ENCODE measurements around the gene MSRB3.
"Not testable (repeated sequence)": the region's sequence is repeated elsewhere in the genome, so short reads cannot be mapped to it uniquely, and the experiment has no call there.

Gene MSRB3

DNA sequence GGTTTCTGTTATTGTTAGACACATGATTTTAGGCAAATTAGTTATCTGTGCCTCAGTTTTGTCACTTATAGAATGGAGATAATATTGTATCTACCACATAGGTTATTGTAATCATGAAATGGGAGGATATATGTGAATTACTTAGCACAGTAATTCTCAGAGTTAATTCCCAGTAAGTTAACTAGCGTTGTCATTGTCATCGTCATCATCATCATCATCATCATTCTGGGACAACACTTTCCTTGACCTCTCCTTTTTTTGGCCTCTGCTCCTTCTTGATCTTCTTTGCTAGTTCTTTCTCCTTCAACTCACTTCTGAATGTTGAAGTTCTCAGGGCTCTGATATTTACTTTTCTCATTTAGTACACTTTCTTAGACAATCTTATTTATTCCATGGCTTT lies 13.8 kb downstream of the MSRB3 start:
- no peak for DNase-seq

DNA sequence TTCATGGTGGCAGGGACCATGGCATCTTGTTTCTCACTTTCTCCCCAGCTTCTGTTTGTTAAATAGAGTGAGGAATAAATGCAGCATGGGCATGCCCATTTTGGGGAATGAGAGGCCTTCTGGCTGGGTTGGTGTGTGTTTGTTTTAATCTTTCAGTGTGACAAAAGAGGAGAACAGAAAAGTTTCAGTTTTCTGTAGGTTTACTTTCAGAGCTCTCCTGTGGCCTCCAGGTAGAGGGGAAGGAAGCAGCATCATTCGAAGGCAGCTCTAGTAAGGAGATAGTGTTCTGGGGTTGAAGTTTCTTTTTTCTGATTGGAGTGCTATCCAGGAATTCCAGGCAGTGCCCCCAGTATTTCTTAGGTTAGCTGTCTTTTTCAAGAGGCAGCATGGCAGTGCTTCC lies 15.3 kb downstream of the MSRB3 start:
- DNase-seq, result no peak

DNA sequence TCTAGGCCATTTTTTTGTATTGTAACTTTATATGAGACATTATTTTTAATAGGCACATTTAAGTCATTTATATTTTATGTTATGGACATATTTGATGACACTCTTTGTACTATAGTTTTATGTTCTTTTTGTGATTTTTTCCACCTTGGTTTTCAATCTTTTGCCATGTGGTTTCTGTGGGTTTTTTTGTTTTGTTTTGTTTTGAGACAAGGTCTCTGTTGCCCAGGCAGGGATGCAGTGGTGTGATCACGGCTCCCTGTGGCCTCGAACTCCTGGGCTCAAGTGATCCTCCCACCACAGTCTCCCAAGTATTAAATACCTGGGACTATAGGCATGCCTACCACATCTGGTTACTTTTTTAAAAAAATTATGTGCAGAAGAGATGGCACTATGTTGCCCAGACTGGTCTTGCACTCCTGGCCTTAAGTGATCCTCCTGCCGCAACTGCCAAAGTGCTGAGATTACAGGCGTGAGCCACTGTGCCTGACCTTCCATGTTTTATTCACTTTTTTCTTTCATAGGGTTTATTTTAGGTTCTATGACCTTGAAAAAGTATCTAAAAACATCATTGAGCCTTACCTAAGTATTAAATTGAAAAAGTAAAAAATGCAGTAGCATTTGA lies 16.3 kb downstream of the MSRB3 start:
- no peak for DNase-seq

DNA sequence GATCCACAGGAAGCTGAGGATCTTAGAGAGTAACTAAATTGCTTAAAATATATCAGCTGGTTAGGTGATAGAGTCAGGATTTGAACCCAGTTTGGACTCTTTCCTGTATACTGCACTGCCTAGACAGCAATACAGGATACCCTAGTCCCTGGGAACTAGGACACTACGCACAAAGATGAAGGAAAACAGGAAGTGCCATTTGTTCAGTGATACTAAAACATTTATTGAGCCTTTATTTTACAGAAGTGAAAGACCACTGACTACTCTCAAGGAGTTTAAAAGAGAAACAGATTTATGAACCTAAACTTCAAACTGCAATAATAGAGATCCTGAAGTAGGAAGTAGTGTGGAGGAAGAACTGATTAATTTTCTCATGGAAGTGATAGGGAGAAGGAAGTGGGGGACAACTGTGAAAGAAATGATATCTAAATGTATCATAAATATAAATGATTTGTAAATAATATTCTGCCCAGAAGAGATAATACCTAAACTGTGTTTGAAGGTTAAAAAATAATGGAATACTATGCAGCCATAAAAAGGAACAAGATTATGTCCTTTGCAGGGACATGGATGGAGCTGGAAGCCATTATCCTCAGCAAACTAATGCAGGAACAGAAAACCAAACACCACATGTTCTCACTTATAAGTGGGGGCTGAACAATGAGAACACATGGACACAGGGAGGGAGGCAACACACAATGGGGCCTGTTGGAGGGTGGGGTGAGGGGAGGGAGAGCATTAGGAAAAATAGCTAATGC lies 18.2 kb downstream of the MSRB3 start:
- DNase-seq, result no peak

DNA sequence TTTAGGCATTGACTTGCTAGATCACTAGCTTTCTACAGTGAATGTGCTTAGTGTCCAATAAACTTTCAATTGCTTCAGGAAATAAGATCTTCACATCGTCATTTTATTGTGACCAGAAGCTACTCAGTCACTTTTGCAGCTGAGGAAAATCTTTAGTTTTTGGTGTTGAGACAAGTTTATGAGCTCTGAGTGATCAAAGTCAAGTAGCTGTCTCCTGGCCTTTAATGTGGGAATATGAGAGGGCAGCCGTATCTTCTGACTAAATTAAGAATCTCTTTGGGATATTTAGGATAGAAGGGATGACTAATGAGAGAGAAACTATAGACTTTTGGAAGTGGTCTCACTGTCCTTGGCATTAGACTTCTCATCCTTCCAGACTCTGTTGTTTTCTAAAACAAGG lies 21.6 kb downstream of the MSRB3 start:
- no peak for DNase-seq

DNA sequence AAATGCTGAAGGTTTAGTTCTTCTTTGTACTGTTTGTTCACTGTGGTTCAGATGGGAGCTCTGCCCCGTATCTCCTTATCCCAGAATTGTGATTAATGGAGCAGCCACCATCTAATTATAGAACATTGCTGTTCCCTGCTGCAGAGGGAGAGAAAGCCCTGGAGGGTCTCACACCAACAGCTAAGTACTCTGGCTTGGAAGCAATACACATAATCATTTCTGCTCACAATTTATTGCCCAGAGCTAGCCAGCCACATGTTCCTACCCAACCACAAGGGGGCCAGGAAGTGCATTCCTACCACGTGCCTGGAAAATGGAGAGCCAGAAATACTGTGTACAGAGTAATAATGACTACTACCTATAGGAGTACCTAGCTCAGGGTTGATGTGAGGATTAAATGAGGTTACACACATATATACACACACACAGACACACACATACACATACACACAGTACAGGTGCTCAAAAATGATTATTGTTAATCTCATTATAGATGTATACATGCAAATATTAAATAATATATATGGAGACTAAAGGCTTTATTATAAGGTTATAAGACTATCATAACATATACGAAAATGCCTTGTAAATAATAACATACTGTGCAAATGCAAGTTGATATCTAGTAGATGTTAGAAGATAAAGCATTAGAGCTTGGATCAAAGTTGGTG lies 22.3 kb downstream of the MSRB3 start:
- DNase-seq, result no peak

DNA sequence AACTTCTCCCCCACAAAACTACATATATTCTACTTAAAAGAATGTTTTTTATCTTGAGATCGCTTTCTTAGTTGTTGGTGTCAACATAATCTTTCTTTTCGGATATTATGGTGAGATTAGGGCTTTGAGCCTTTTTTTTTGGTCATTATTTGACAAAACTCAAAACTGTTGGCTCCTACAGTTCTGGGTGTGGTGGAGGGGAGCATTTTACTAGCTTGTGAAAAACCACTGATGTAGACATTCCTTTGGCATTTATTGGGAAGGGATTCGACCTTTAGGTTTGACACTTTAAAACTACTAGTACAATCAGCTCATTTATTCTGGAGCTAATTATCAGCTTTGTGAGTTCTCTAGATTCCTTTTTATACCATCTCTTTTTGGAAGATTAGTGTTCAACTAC lies 24.4 kb downstream of the MSRB3 start:
- no peak for DNase-seq

DNA sequence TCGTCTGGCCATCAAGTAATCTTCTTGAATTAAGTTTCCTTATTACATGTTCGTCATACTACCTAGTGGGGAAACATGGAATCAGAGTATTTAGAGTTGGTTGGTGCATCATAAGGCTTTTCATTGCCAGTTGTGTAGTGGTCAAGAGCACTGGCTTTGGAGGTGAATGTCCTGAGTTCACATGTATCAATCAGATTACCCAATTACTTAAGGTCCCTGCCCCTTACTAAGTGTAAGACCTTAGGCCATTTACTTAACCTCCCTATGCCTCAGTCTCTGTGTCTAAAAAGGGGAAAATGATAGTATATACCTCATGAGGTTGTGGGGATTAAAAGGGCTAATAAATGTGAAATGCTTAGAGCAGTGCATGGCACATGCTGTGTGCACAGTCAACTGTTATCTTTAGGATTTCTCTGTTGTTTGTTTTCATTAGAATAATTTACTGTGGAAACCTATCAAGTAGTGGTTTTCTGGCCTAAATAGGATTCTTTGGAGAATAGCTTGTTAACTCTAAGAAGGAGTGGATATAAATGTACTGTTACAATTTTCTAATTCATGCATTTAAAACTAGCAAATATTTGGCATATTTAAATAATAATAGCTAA lies 27.0 kb downstream of the MSRB3 start:
- no peak for DNase-seq

DNA sequence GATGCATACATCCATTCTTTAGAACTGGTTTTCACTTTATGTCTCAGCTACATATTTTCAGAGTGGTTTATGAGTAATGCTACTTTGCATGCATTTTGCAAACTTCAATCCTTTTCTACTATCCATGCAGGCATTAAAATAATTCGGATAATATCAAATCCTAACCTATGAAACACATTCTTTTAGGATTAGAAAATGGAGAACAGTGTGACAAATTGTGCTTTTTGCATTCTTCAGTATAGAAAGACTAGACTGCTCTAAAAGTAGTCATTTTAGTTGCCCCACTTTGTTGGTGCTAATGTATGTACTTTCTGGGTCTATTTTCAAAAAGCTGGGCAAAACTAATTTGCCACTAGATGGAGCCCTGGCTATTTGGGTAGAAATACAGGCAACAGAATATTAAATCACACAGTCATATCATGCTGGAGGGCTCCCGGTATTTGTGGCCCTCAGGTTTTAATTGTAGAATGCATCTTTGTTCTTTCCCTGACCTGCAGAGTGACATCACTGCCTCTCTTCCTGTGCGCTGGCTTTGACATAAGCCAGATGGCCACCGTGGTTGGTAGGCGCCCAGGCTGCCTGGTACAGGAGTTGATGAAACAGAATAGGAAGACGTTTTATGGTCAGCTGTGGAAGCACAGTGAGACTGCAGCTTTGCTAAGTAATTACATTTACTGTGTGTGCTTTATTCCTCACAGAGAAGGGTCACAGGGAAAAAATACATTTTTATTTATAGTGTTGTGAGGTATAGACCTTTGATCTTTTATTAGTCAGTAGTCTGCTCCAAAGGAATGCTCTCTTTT lies 28.1 kb downstream of the MSRB3 start:
- DNase-seq, result no peak

DNA sequence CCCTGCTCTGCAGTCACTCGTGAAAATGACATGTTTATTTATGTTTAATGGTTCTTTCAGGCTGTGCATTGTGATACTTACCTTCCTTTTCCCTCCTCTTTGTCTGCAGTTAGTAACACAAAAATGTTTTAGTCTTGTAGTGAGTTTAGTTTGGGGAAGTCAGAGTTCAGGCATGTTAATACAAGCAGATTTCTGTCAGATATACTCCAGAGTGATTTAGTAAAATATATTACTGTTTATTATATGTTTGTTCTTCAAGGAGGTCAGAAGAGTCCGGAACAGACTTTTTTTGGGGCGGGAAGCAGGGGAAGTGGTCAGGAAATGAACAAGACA lies 28.7 kb downstream of the MSRB3 start:
- no peak for DNase-seq

DNA sequence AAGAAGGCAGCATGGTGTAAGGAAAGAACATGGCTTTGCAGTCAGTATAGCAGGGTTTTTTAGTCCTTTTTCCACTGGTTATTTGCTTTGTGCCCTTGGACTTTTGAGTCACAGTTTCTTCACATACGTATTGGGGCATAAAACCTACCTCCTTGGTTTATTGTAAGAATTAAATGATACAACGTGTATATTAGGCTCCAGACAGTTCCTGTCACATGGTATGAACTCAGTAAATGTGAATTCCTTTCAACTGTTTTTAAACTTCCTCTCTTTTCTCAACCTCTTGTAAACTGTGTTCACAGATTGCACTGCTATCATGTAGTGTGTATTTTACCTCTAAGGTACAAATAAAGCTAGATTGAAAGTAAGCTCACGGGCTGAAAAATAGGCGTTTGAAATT lies 29.5 kb downstream of the MSRB3 start:
- DNase-seq, result no peak

DNA sequence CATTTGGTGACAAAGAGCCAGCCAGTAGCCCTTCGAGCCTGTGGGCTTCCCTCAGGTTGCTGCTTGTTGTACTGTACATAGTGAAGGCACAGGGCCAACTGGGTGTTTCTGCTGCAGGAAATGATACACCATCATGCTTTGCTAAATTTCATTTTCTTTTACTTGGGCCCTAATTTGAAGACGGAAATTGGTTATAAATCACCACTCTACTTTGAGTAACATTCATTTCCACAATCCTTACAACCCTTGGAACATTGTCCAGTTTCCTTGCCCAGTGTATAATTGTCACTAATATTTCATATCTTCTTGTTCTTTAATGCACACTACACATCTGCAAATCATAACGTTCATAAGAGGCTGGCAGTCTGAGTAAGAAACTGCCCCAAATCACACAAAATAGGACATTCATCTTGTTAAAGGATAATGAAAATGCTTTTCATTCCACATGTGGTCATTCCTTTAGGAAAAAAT lies 30.2 kb downstream of the MSRB3 start:
- DNase-seq, result no peak

DNA sequence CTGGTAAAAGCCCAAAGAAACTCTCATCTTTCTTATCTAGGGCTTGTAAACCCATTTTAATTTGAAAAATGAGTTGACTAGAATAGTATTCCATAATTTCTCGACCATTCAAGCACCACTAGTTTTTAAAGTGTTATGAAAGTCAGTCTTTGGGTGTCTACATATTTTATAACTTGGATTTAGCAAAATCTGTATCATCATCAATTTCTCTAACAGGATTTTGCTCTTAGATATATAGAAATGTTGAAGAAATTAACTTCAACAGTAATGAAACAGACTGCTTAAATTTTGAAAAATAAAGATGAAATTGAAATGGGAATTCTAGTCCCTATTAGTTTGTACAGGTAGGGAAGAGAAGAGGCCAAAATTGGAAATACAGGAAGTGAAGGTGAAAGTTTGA lies 32.8 kb downstream of the MSRB3 start:
- DNase-seq, result no peak

DNA sequence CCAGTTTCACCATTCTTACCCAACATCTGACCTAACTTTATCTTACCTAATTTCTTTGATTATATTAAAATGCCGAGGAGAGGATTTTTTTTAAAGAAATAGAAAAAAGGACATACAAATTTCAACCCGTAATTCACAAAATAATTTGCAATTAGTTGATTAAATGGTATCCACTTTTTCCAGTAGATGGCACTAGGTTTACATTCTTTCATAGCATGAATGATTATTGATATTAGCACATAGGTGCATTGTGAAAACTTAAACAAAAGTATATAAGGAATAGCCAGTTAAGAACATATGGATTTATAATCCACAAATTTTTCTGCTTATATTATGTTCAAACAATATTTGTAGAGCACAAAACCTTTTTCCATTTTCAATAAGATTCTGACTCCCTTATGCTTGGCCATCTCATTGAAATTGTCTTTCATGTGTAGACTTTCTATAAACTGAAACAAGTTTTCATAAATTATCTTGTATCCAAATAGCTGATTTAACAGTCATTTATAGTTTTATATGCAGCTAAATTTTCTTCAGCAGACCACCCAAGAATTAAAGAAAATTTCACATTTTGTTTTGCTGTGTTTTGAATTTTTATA lies 35.3 kb downstream of the MSRB3 start:
- DNase-seq, result no peak

DNA sequence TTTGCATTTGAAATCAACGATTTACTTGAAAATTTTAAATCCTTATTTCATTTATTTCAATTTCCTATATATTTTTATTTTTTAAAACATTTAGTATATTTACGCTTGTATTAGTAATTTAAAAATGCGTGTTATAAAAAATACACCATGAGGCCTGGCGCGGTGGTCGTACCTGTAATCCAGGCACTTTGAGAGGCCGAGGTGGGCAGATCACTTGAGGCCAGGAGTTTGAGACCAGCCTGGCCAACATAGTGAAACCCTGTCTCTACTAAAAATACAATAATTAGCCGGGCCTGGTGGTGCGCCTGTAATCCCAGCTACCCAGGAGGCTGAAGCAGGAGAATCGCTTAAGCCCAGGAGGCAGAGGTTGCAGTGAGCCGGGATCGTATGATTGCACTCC lies 36.8 kb downstream of the MSRB3 start:
- not testable (repeated sequence) for DNase-seq

DNA sequence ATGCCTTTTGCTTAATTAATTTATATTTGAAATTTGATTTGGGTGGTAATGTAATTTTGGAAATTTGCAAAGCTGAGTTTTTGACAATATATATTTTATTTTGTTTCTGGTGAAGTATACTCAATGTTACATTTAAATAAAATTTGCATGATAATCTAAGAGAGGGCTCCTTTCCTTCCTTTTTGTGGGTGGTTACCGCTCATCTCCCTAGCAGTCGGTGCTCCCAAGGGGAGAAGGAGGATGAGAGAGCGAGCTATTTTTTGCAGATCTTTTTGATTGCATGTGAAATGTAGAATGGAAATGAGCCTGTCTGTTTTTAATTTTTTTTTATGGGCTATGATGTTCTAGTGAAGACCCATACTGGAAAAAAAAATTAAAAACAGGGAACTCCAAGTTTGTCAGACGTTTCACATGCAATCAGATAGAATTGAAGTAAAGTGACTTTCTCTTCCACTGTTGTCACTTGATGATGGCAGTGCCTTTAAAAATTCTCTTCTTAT lies 39.8 kb downstream of the MSRB3 start:
- DNase-seq, result no peak

DNA sequence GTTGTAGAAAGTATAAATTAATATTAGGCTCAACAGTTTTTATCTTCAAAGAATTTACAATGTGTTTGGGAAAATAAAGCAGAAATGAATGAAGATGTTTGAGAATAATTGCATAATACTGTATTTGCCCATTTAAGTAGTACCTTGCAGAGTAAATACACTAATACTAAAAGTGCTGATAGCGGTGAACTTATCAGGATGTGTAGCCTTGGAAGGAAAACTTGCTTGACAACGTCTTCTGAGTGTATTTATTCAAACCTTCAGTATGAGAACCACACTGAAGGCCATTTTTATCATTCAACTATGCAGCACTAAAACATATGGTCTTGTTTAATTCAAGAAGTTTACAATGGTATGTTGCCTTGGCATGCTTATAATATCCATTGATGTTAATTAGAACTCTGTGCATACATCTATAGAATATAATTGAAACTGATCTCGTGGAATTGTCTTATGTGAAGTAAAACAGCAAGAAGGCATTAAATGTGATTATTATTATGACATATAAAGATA lies 41.3 kb downstream of the MSRB3 start:
- no peak for DNase-seq

DNA sequence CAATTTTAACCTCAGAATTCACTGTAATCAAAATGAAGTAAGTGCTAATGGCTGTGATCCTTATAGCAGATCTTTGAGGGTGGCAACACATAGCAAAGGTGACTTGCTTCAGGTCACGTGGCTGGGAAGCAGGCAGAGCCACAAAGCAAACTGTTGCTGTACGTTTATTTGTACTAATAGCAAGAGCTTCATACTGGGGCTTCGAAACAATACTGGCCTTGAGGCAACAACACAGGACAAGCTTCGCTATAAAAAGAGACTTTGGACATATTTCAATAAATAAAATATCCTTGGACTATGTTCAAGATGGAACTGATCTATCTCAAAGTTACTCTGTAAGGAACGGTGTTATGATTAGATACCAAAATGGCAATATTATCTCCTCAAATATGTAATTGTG lies 44.6 kb downstream of the MSRB3 start:
- no peak for DNase-seq

DNA sequence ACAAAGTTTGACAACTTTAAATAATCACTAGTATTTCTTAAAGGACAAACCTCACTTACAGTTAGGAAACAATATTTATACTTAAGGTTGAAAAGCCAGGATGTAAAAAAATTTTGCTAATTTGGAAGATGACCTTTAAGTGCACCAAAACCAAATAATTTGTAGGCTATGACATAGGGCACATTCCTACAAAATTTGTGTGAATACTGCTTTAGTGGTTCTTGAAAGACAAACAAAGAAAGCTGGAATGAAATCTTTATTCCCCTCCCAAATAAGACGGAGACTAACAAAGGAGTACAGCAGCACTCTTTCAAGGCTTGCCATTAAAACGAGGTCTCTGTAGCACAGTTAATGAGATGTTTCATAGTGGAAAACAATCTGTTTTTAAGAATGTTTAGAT lies 45.6 kb downstream of the MSRB3 start:
- no peak for DNase-seq

DNA sequence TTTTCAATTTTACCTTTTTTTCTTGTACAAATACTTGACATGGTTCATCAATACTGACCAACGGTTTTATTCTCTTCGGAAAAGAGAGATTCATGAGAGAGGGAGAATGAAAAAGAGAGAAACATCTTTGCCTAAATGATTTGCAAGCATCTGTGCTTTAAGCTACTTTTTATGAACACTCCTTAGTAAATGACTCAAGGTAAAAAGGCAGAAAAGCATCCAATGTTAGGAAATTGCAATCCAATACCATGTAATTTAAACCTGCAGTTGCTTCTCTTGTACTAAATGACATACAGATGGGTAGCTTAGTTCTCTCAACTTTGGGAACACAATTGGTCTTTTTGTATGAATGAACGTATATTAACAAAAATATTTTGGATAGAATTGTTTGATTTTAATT lies 46.1 kb downstream of the MSRB3 start:
- DNase-seq, result no peak

DNA sequence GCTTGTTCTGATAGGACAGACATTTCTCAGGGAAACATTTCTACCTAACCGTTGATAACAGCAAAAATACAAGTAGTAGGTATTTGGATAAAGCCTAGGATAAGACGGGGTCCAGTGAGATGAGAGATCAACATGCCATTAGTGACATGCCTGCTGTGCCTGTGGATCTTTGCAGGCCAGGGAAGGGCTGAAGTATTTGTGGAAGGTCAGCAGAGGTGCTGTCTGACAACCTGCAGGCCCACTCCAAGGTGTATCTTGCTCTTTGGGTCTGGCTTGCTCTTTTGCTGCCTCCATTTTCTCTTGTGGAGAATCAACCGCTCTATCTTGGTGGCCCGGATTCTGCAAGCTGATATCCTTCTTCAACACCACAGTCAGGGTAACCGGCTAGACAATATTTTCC lies 46.7 kb downstream of the MSRB3 start:
- DNase-seq, result no peak

DNA sequence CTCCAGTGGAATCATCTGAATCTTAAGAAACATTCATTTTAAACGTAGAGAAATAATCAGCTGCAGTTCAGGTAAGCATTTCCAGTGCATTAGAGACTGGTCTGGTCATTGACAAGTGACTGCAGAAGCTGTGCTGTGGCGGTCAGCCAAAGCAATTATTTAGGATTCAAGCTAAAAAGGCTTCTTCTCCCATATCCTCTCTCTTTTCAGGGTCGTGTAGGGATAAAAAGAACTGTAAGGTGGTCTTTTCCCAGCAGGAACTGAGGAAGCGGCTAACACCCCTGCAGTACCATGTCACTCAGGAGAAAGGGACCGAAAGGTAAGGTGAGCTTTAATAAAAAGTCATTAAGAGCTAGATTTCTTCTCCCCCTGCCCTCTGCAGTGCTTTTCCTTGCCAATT lies 48.1 kb downstream of the MSRB3 start:
- DNase-seq, result no peak
